Measurements from ENCODE around the gene SH3GL2.
A peak's percentile ranks its signal among the peaks of the same experiment; 100 is the strongest.

SH3GL2 gene

DNA sequence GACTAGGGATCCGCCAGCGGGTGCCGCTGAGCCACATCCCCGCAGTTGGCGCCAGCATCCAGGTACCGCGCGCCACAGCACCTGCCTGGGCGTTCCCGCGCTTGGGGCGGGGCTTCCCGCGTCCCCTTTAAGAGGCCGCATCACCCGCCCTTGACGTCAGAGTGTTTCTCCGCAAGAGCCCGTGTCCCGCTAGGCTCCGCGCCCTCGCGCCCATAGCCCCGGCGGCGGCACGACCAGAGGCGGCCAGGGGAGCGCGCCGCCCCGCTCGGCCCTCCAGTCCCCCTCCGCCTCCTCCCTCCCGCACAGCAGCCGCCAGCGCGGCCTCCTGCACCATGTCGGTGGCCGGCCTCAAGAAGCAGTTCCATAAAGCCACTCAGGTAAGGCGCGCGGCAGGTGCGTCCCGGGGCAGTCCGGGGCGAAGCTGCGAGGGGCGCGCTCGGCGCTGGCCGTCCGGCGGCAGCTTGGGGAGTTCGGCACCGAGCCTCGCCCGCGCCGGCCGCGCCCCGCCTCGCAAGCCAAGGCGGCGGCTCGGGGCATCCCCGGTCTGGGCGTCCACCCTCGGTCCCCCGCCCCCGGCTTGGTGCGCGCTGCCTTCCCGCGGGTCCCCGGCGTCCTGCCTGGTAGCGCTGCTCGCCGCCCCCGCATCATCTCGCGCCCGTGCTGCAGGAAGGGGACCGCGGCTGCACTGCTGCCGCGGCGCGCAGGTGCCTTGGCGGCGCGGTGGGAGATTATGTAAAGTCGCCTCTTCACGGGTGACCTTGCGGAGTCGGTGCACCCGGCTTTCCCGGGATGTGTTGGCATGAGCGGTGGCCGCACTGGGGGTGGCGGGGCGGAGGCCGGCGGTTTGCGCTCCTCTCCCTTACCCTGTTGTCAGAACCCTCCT, at the start of gene SH3GL2:
Gene SH3GL2 (plus strand): TSS at position 156 of the 883 bp plus-strand sequence.
- peak; percentile 81 for DNase-seq

DNA sequence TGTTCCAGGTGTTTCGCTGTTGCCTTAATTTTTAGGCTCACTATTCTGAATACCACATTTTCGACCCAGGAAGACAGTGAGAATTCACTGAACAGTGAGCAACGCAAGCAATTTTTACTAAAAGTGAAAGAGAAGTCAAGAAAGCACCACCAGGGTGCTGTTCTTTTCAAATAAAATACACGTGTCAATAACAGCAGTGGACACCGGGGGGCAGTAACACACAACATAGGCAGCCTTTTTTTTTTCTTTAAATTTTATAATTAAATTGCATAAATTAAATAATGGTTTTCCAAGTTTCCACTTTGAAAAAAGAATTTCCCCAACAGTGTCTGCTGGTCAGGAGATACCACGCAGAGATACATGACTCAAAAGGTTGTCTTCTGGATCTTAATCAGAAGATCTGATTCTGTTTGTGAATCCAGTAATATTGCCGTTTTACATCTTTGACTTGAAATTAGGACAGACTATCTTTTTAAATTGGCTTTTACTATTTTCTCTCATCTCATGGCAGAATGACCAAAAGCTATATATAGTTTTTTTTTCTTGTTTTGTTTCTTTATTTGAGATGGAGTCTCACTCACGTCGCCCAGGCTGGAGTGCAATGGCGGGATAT, 47.1 kb upstream of the SH3GL2 start:
- peak; percentile 59 for DNase-seq

DNA sequence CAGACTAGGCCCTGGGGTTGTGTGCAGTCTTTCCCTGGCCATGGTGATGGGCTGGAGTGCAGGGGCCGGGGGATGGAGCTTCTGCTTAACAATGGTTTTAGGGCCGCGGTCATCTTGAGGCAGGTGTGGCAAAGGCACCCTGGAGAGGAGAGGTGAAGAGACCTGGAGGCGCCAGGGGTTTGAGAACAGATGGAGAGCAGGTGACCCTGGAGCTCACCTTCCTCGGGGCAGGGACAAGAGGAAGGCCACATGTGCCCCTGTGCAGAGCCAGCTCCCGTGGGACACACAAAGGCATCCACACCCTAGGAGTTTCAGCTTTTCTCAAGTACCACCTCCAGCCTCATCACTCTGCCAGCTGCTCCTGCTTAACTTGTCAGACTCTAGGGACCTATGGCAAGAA, 46.4 kb upstream of the SH3GL2 start:
- peak; percentile 4 for DNase-seq

DNA sequence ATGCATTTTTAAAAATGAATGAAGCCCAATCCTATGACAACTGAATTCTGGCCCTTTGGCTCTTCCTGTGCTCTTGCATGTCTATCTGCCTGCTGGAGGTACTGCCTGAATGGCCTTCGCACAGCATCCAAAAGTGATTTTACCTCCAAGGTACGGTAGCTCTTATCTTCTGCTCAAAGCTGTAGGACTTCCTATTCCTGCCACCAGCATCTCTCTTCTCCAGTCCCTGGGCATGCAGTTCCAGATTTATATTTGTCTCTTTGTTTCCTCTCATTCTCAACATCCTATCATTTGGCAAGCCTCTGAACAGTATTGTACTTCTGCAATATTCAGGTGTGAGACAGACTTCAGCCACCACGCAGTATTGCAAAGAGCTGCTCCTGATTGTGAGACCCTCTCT, 43.7 kb upstream of the SH3GL2 start:
- DNase-seq, result no peak

DNA sequence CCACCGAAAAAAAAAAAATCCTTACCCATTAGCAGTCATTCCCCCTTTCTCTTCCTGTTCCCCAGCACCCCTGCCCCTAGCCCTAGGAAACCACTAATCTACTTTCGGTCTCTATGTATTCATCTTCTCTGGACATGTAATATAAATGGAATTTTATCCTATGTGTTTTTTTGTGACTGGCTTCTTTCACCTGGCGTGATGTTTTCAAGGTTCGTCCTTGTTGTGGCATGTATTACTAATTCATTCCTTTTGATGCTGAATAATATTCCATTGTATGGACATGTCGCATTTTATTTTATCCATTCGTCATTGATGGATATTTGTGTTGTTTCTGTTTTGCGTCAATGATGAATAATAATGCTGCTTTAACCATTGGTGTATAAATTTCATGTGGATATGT, 42.8 kb upstream of the SH3GL2 start:
- DNase-seq, result no peak

DNA sequence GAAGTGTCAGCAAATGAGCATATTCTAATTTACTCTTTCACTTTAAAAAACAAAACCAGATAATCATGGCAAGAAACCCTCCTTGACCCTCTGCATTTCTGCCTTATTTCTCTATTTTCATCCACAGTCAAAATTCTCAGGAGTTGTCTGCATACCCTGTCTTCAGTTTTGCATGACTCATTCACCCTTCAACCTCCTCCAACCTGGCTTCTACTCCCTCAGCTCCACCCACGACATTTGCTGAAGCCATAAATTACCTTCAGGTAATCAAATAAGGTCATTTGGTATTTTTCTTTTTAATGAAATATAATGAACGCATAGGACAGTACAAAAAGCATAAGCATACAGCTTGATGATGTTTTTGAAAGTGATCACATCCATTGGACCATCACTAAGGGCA, 27.8 kb upstream of the SH3GL2 start:
- DNase-seq, result no peak

DNA sequence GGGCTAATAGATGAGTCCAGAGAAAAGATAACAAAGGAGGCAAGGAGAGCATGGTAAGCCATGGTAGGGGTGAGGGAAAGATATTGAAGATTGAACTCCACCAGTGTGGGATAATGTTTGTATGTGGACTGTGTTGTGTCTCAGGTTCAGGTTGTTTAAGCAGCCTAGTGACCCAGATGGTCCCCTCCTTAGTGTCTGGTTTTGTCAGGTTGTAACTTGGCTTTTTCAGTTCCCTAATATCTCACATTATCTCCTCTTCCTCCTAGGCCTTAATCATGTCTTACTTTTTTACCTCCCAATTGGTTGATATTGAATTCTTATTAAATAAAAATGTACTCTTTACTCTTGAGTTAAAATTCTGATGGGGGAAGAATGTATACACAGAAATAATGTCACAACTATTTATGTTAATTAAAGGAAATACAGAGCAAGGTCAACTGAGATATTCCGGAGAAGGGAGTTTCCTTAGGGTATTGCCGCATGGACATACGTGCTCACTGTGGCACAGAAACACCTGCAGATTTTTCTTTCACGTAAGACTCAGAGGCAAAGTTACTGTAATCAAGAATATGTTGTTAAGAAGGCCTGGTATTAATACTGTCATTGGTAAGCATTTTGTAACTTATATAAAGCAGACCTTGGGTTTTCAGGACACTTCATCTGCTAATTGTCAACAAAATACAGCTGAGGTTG, 23.4 kb upstream of the SH3GL2 start:
- no peak for DNase-seq

DNA sequence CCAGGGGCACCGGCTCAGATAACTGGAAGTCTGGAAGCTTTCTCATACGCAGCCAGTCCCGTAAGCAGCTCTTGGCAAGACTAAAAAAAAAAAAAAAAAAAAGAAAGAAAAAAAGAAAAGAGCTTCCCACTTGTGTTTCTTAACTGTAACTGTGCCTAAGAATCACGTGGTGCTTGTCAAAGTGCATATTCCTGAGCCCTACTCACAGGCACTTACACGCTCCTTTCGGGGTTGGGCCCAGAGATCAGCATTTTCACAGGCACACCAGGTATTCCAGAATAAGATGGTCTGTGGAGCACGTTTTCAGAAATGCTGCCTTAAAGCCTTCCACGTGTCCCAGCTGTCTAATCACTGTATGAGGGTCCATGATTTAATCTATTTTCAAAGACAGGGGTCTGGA, 22.6 kb upstream of the SH3GL2 start:
- no peak for DNase-seq

DNA sequence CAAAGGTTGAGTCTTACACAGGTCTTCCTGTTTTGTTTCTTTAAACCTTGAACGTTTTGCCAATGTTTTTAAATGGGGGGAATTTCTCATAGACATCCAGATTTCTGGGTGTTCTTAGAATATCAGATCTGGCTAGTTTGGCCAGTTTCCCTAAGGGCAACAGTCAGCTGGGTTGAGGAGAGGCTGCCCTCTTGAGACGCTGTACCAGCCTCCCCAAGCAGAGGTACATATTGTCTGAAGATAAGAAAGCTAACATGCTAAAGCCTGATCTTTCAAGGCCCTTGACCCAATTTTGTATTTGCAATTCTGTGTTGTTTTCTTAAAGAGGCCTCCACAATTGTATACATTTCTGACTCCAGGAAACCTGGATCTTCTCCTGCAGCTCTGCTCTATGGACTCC, 21.9 kb upstream of the SH3GL2 start:
- no peak for DNase-seq

DNA sequence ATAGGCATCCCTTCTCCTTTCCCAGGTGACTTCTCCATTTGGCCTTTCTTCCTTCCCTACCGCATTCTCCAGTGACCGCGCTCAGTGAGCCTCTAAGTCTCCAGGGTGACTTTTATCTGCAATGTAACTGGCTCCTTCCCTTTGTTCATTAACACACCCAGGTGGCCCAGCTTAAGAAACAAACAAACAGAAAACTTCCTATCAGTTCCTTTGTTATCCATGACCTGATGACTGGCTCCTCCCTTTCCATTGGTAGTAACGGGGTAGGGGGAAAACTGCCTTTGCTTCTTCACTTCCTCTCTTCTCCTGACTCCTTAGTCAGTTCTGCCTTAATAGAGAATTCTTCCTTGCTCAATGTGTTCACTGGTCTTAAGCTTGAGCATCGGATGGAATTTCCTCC, 7.0 kb upstream of the SH3GL2 start:
- DNase-seq, result no peak

DNA sequence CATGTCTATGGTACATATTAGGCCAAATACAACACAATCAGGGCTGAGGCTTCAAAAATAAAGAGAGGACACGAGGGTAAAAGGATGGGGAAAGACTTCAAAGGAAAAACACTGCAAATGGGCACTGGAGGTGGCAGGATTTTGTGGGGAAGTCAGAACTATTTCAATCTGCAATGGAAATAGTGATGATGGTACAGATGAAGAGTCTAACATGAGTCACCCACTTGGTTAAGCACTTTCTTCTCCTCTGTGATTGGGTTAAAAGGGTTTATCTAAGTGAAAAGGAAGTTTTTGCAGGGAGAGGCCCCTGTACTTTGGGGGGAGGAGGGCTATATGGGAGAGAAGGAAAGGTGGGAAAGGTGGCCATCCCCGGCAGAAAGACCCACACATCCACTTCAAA, 4.5 kb upstream of the SH3GL2 start:
- no peak for DNase-seq

DNA sequence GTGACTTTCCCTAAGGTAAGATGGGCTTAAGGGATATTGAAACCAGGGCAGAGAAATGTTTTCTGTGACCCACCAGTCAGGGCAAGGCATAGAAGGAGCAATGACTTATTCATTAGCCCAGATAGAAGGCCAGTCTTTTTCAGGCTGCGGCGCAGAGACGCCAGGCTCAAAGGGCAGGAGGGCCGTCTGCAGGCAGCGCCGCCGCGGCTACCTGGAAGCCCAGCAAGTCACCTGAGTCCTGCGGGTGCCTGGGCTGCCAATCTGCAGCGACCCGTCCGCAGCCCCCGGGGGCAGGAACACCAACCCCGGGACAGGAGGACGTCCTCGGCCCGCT, 322 bp upstream of the SH3GL2 start:
- DNase-seq, result peak; percentile 49

DNA sequence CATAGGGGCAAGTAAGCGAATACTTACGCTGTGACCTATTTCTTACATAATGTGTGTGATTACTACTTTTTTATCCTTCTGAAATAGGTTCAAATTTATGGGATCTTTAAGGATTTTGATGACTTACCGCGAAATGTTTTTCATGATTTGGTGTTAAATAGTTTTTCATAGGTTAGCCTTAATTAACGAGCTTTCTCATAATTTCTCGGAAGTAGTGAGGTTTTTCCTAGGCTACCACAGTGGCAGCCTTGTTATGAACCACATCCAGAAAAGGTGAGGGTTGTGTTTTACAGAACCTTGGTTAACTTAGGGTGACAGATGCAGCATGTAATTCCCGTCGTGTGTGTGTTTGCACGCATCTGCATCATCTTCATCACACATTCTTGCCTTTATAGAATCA, 1.3 kb downstream of the SH3GL2 start:
- DNase-seq, result no peak

DNA sequence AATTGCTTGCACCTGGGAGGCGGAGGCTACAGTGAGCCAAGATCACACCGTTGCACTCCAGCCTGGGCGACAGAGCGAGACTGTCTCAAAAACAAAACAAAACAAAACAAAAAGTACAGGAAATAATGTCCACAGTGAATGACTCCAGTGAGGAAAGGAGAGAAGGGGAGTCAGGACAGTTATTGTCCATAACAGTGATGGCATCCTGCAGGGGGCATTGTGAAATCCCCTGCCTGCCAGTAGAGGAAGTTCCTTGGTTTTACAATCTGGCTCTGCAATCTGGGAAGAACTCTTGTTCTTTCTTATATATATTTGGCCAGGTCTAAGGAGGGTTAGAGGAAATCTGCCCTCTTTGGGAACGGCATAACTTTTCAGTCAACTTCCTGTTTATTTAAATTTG, 8.2 kb downstream of the SH3GL2 start:
- no peak for DNase-seq

DNA sequence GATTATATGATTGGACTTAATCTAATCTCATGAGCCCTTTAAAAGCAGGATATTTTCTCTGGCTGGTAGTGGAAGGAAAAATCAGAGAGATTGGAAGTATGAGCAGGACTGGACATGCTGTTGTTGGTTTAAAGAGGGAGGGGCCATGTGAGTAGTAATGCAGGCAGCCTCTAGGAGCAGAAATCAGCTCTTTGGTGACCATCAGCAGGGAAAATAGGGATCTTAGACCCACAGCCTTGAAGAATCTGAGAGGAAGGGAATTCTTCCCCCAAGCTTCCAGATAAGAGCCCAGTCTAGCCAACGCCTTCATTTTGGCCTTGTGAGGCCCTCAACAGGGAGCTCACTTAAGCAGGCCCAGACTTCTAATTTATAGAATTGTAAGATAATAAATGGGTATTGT, 9.5 kb downstream of the SH3GL2 start:
- DNase-seq, result no peak

DNA sequence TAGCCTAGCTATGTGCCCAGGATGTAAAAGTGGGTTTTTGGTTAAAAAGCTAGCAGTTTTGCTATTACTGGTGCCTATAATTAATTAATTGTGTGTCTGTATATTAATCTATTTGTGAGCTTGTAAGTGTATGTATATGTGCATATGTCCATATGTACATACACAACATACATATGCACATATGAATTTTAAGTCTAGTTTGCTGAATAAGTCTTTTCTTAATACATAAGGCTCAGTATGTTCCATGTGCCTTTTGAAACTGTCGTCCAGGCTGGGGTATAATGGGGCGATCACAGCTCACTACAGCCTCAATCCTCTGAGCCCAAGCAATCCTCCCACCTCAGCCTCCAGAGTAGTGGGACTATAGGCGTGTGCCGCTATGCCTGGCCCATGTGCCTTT, 10.1 kb downstream of the SH3GL2 start:
- no peak for DNase-seq

DNA sequence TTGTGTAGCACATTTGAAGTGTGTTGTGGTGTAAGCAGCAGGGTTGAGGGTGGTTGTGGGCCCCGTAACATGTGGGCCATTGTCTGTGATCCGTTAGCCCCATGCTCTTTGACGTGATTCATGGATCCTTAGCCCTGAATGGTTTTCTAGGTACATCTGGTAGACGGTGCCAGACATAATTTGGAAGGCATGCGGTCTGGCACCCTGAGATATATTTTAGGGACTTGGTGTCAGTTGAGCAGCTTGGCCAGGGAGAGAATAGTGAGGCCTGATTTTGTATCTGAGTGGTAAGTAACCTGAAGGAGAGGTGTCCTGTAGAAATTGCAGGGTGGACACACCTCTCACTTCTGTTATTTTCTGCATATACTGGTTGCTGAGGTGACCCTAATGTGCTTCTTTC, 10.9 kb downstream of the SH3GL2 start:
- DNase-seq, result no peak

DNA sequence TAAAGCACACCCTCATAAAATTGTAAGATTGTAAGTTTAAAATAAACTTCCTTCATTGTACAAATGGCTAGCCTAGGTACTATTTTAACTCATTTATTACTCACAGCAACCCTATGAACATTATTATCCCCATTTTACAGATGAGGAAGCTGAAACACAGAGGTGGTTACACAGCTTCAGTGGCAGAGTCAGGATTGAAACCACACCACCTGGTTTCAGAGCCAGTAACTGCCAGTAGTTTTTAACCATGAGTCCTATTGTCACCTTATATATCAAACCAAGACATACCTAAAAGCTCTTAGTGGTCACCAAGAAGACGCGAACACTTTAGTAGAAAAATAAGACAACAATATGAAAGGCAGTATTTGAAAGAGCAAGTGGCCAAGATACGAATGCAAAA, 16.1 kb downstream of the SH3GL2 start:
- DNase-seq, result no peak

DNA sequence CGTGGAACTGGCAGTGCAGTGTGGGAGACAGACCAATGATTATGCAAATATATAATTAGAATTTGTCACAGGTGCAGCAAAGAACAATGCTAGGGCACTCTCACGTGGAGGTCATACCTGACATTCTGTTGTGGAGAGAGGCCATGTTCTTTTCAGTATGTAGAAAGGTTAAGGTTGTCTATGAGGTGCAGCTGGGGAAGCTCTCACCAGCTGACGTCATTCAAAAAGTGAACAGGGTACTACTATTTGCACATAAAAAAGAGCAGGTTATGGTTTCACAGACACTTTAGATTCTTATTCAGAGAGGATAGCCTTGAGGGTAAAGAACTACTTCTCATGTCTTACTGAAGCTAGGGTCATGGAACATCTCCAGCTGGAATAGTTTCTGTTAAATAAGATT, 19.1 kb downstream of the SH3GL2 start:
- no peak for DNase-seq

DNA sequence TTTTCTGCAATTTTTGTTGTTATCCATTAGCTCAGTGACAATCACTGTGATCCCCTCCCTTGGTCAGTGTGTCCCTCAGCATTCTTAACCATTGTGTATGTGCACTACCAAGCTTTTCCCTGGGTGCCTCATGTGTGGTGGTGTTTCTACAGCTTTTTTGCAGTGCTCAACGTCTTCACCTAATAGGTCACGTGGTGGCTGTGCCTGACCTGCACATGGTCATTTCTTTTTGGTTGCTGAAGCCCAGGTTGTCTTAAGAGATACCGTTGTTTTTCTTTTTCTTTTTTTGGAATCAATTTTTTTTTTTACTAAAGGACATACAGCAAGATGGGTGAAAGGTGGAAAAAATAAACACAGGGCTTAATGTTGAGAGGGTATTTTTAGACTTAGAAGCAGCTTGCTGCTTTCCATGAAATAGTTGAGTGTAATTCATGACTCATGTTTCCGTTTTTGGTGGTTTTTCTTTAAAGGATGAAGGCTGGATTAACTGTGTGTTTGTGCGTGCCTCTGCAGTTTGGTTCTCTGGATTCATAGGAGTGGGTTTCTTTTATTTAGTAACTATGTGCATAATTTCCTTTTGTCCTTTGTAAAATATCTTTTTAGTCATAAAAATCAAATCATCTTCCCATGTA, 22.2 kb downstream of the SH3GL2 start:
- no peak for DNase-seq

DNA sequence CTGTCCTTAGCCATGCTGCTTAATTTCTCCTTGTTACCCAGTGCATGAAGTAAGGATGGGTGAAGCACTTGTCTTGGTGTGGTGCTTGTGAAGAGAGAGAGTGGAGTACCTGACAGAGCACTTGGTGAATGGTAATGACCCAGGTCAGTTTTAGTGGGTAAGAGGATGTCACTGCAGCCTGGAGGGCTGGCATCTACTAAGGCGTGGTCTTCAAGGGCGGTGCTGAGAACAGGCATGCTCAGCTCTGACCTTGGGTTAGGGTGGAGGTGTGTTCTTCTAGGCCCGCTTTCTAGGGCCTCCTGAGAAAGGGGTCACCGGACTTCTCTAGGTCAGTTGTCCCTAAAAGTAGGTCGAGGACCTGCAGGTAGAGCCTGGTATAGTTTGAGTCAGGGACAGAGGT, 25.7 kb downstream of the SH3GL2 start:
- DNase-seq, result no peak

DNA sequence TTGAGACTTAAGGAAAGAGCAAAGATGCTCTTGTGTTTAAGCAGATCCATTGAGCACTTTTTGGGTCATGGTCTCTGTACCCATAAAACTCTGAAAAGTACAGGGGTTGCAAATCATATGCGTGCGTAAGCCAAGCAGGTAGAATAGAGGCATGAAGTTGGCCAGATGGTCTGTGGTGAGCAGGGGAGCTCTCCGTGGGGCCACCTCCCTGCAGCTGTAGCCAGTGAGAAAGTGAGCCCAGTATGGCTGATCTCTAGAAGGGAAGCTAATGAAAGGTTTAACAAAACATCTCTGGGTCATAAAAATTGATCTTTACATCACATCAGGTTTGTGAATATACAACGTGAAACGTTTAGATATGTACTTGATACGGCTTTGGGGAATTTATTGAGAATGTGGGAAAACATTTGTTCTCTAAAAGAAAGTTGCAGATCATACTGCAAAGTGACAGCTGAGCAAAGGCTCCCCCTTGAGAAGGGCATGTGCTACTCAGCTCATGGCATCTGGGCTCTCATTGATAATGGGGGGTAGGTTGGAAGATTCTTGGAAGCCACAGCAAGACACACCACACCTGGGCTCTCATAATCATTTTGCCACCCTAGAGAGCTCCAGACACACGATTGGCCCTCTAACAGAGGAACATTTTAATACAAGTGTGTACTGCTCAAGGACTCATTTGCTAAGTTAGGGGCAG, 30.6 kb downstream of the SH3GL2 start:
- no peak for DNase-seq

DNA sequence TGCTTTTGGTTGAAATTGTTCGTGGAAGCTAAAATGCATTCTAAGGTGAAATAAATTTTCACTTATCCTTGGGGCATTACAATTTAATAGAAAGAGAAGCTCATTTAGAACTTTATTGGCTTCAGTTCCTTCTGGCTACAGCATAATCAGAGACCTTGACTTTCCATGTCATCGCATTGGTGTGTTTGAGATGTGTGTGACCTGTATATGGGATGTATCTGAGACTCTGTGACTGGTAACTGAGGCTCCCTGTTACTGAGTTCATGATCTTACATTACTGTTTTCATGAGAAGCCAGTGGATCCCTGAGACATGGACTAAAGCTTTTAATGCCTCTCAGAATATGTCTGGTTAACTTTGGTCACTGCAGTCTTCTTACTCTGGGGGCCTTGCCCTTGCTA, 32.5 kb downstream of the SH3GL2 start:
- no peak for DNase-seq
